Thyroid gland (tissue), 4 donors: ENCODE measurements around the gene NADK. TPM values are rescaled to one million over a fixed set of nuclear protein-coding genes. Genes with fewer than 3 reads are reported as not detected.

Experiments used
- DNase-seq, 2 donors: peaks; one replicate each; pipeline ENCODE4 v3.0.0-alpha.2; 2019
- H3K27ac ChIP-seq, 3 donors: fragments of 200-600 bp; sonication (generic); 1 replicate in 2 of 3; 2 replicates in 1 of 3; pipeline ENCODE4 v1.5.1; 2016 to 2019; ENCODE audit warnings: mild to moderate bottlenecking in 1 of 3, moderate library complexity in 1 of 3
- H3K27me3 ChIP-seq: fragments of 200-600 bp; sonication (generic); one replicate; pipeline ENCODE4 v1.5.1; 2019
- H3K36me3 ChIP-seq, 2 donors: fragments of 200-600 bp; sonication (generic); one replicate each; pipeline ENCODE4 v1.5.1; 2016 to 2019
- H3K4me1 ChIP-seq, 2 donors: fragments of 200-600 bp; sonication (generic); one replicate each; pipeline ENCODE4 v1.5.1; 2017 to 2019
- H3K4me3 ChIP-seq, 3 donors: fragments of 200-600 bp; sonication (generic); replicated peaks in 1 of 3; 1 replicate in 2 of 3; 2 replicates in 1 of 3; pipeline ENCODE4 v1.5.1; 2016; ENCODE audit warnings: mild to moderate bottlenecking in 1 of 3
- H3K9me3 ChIP-seq: fragments of 200-600 bp; sonication (generic); one replicate; pipeline ENCODE4 v1.5.1; 2017
- POLR2A ChIP-seq, 2 donors: fragments of 450-650 bp; IDR thresholded peaks; one replicate each; pipeline ENCODE4 v1.6.1; 2017; ENCODE audit warnings: antibody characterized with exemption in 2 of 2, mild to moderate bottlenecking in 2 of 2, moderate library complexity in 1 of 2
- WGBS, 2 donors: methylation state at CpG; one replicate each; pipeline ENCODE4 v1.1.5; 2017; 5-methylcytosine and 5-hydroxymethylcytosine counted together
- intact Hi-C: fragments of 100-400 bp; cut with DNase I; formaldehyde crosslinking; loops from one replicate; pipeline ENCODE4 v1.15.1; 2023
- total RNA-seq, 4 donors: library from RNA; depleted of rRNA; stranded (reverse); fragments of >200 nt; gene quantifications; one replicate each; pipeline ENCODE4 v1.2.3, GENCODE V29; 2016
- TF ChIP-seq, protein P1 (sequence below), 6 experiments: fragments of 200-600 bp in 3 of 6; fragments of 450-650 bp in 3 of 6; sonication (generic) in 3 of 6; IDR thresholded peaks; one replicate each; pipeline ENCODE4 v1.5.1; 2016 to 2019; ENCODE audit warnings: antibody characterized with exemption in 6 of 6, mild to moderate bottlenecking in 2 of 6, inconsistent platforms in 1 of 6, moderate library complexity in 1 of 6

NADK gene
- total RNA-seq, 4 donors from 2014 or later, result 64.8 to 91.4 (median 84.2) TPM

DNA sequence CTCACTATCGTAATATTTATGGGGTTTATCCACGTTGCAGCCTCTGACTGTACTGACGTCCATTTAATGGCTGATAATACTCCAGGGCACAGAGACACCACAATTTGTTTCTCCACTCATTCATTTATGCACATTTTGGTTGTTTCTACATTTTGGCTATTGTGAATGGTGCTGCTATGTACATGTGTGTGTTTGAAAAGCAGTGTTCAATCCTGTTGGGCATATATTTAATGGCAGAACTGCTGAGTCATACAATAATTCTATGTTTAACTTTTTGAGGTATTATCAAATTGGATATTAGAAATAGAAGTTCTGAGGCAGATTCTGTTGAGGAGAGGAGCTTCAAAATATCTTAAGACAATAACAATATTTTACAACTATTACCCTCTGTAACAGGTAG, 39.0 kb upstream of the NADK start:
- H3K4me1 ChIP-seq, result no peaks in the 10 kb centered on the region
- no peak overlapping the region for H3K4me3 ChIP-seq
- intact Hi-C loops, result no loop called here
- H3K27ac ChIP-seq, result no peak overlapping the region
- H3K27me3 ChIP-seq, result no peaks in the 10 kb centered on the region
- H3K36me3 ChIP-seq, result peaks cover 24% of the 10 kb centered on the region in 2 donors
- H3K9me3 ChIP-seq, result no peaks in the 10 kb centered on the region
- DNase-seq, result no peak
- TF ChIP-seq, protein P1, sequence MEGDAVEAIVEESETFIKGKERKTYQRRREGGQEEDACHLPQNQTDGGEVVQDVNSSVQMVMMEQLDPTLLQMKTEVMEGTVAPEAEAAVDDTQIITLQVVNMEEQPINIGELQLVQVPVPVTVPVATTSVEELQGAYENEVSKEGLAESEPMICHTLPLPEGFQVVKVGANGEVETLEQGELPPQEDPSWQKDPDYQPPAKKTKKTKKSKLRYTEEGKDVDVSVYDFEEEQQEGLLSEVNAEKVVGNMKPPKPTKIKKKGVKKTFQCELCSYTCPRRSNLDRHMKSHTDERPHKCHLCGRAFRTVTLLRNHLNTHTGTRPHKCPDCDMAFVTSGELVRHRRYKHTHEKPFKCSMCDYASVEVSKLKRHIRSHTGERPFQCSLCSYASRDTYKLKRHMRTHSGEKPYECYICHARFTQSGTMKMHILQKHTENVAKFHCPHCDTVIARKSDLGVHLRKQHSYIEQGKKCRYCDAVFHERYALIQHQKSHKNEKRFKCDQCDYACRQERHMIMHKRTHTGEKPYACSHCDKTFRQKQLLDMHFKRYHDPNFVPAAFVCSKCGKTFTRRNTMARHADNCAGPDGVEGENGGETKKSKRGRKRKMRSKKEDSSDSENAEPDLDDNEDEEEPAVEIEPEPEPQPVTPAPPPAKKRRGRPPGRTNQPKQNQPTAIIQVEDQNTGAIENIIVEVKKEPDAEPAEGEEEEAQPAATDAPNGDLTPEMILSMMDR (IDR thresholded peaks at IDR 0.05), result no peak
- TF ChIP-seq POLR2A (IDR thresholded peaks at IDR 0.05), result no peak
- WGBS, 2 donors, result 85 to 87% methylated on average over 3 of the region's 3 CpGs

GRCh38 chr1:1815606-1816281, 37.5 kb upstream of the NADK start:
- WGBS, 2 donors, result 92 to 95% methylated on average over 14 of the region's 14 CpGs
- Histone ChIP-seq H3K4me3 (no peak overlapping the region), H3K4me1 (no peaks in the 10 kb centered on the region), H3K9me3 (no peaks in the 10 kb centered on the region), H3K27me3 (no peaks in the 10 kb centered on the region), H3K27ac (no peak overlapping the region), H3K36me3 (peaks cover 20 to 24% of the 10 kb centered on the region in 2 donors)
- DNase-seq, result no peak
- intact Hi-C loops, result no loop called here
- TF ChIP-seq POLR2A (IDR thresholded peaks at IDR 0.05), result no peak
- TF ChIP-seq, protein P1 (IDR thresholded peaks at IDR 0.05), result no peak

- Histone ChIP-seq H3K4me3 (no peak overlapping the region), H3K4me1 (no peaks in the 10 kb centered on the region), H3K27ac (no peak overlapping the region), H3K36me3 (peaks cover 18 to 21% of the 10 kb centered on the region in 2 donors), H3K27me3 (no peaks in the 10 kb centered on the region), H3K9me3 (no peaks in the 10 kb centered on the region)
- no peak for DNase-seq
- intact Hi-C loops, result no loop called here
- WGBS, 2 donors, result 85 to 94% methylated on average over 6 of the region's 6 CpGs
- TF ChIP-seq, protein P1 (IDR thresholded peaks at IDR 0.05), result no peak
- TF ChIP-seq POLR2A (IDR thresholded peaks at IDR 0.05), result no peak
Measured at GRCh38 chr1:1809489-1809888, 31.2 kb upstream of the NADK start.

DNA sequence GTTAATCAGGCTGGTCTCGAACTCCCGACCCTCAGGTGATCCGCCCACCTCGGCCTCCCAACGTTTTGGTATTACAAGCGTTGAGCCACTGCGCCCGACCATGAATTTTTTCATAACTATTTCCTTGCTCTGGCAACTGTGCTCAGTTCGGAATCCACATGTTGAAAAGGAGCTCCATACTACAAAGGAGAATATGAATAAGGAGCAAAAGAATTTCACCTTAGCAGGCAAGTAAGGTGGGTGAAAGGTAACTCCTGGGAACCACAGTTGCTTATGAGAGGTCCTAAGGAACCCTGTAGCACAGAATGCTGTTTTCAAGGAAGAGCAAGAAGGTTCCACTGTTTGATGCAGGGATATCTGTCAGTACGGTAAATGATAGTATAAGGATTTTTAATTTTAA, 29.9 kb upstream of the NADK start:
- Histone ChIP-seq H3K9me3 (no peaks in the 10 kb centered on the region), H3K36me3 (peaks cover 18 to 23% of the 10 kb centered on the region in 2 donors), H3K4me1 (no peaks in the 10 kb centered on the region), H3K4me3 (no peak overlapping the region), H3K27me3 (no peaks in the 10 kb centered on the region), H3K27ac (no peak overlapping the region)
- TF ChIP-seq, protein P1 (IDR thresholded peaks at IDR 0.05), result no peak
- TF ChIP-seq POLR2A (IDR thresholded peaks at IDR 0.05), result no peak
- DNase-seq, result no peak
- intact Hi-C loops, result no loop called here
- 95% methylated on average over 10 of the region's 10 CpGs for WGBS, 2 donors

- no peak overlapping the region for H3K4me3 ChIP-seq
- TF ChIP-seq POLR2A (IDR thresholded peaks at IDR 0.05), result no peak
- TF ChIP-seq, protein P1 (IDR thresholded peaks at IDR 0.05), result no peak
- H3K36me3 ChIP-seq, result peaks cover 26 to 32% of the 10 kb centered on the region in 2 donors
- H3K9me3 ChIP-seq, result no peaks in the 10 kb centered on the region
- intact Hi-C loops, result no loop called here
- H3K27me3 ChIP-seq, result no peaks in the 10 kb centered on the region
- no peak for DNase-seq
- H3K27ac ChIP-seq, result no peak overlapping the region
- 88% methylated on average over 2 of the region's 2 CpGs for WGBS, 2 donors
- H3K4me1 ChIP-seq, result no peaks in the 10 kb centered on the region
Measured at GRCh38 chr1:1806890-1807289, 28.6 kb upstream of the NADK start.
